ENCODE measurements around the gene STXBP1.

DNA sequence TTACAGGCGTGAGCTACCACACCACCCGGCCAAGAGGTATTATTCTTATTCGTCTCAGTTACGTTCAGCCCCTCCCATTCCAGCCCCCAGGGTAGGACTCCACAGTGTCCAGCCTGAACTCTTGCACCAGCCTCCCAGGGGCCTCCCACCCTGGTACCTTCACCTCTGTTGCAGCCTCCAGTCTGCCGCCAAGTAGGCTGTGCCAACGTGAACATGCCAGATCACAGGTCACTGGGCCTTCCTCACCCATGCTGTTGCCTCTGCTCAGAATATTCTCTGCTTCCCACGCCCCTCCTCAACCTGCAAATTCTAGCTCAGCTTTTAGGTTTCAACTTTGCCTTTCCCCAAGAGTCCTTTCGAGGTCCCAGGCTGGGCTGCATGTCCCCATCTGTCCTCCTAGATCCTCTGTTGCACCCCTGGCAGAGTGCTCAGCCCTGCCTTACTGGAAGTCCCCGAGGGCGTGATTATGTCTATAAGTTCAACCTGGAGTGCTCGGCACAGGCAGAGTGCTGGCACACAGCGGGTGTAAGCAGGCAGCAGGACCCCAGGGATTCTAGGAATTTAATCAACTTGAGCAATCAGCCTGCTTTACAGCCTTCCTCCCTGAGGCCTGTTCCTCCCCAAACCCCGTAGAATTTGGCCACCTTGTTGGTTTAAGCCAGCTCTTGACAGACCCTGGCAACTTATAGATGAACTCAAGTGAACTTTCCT, 13.1 kb upstream of the STXBP1 start:
- TF ChIP-seq POLR2AphosphoS5 (IDR thresholded peaks at IDR 0.05; ENCODE audit: borderline replicate concordance, low read depth, low read length) (no peak), EZH2 (IDR thresholded peaks at IDR 0.05) (no peak), FOXP2 (optimal IDR thresholded peaks at IDR 0.05; ENCODE audit: control extremely low read depth, extremely low read length, insufficient read depth) (no peak)
